G401 (cell line): ENCODE results near the gene CCR5AS.
"Not testable (repeated sequence)": the region's sequence is repeated elsewhere in the genome, so short reads cannot be mapped to it uniquely, and the experiment has no call there.

Experiments used
- DNase-seq: peaks from one replicate; pipeline ENCODE4 v3.0.0-alpha.2; 2015; ENCODE audit warnings: low spot score
- in situ Hi-C: cut with HindIII; loops from 2 replicates; pipeline ENCODE4 v1.10.0; 2016; ENCODE audit warnings: low sequenced_read_pairs, mixed read lengths

Gene CCR5AS

DNA sequence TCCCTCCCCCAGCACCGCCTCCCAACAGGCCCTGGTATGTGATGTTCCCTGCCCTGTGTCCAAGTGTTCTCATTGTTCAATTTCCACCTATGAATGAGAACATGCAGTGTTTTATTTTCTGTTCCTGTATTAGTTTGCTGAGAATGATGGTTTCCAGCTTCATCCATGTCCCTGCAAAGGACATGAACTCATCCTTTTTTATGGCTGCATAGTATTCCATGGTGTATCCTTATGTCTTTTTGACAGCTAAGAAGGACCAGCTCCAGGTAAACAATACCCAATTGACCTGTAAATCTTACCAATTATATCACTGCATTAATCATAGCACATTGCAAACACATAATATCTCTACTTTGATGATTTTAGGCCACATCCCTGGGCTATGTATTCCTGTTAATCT, 24.0 kb upstream of the CCR5AS start:
- in situ Hi-C loops, DNase-seq: not testable (repeated sequence)

DNA sequence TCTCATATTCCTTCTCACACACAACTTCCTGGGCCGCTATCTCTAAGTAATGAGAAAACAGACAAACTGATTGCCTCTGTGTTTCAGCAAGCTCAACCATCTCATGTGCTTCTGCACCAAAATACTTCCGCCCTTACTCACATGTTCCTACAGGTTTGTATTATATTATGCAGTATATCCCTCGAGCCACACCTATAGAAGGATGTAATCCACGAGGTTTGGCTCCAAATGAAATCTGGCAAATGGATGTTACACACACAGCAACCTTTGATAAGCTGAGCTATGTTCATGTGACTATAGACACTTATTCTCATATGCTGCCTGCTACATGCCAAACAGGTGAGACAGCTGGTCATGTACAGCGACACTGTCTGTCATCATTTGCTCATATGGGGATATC, 22.8 kb upstream of the CCR5AS start:
- DNase-seq: no peak
- in situ Hi-C loops: no loop called here

DNA sequence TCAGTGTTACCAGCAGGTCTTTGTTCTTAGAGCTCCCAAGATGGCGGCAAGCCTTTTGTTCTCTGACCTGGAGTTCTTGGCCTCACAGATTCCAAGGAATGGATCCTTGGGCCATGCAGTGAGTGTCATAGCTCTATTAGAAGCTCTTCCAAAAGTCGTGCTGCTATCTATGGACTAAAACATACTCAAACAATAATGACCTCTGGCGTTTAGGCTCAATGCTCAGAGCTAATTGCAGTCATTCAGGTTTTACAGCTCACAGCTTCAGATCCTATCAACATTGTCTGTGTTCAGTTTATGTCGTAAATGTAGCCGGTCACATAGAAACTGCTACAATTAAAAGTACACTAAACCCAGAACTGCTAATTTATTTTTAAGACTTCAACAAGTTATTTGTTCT, 22.4 kb upstream of the CCR5AS start:
- in situ Hi-C loops: no loop called here
- DNase-seq: no peak

DNA sequence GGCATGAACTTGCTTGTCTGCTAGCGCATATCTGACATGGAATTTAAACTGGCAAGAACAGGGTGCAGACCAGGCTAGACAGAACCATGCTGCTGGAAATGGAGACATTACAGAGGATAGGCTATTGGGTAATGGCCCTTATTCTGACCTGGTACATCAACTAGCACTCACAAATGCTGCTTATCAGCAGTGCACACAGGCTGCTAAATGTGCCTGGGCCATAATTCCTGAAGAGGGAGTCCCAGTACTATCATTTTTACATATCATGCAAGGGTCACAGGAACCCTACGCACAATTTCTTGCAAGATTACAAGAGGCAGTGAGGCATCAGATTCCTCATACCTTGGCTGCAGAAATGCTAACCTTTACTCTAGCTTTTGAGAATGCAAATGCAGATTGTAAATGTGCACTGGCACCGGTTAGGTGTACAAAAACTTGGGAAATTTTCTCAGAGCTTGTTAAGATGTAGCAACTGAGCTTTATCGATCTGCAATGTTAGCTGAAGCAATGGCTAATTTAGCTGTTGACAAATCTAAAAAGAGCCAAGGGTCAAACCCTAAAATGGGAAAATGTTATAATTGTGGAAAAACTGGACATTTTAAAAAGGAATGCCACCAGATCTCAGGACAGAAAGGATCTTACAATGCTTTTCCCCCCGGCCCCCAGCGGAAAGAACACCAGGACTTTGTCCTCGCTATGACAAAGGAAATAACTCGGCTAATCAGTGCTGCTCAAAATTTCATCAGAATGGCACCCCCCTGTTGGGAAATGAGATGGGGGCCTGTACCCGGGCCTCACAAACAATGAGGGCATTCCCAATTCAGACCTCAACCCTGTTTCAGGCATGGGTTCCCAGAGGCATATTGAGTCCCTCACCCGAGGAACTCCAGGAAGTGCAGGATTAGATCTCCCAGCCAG, 21.3 kb upstream of the CCR5AS start:
- in situ Hi-C loops: no loop called here
- no peak for DNase-seq

DNA sequence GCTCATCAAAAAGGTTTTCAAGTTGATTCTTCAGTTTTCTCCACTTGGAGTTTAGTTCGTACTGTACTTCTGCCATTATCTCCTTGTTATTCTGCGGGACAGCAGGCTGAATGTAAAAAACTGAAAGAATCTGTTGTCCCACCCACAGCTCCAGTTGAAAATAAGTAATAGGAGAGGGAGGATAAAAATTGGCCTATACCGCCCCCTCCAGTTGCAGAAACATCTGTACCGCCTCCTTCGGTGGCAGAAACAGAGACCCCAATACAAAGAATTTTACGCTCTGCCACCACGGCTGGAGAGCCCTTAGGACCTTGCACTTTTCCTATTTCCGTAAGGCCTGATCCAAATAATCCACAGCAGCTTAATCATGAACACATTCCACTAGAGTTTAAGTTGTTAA, 20.5 kb upstream of the CCR5AS start:
- in situ Hi-C loops: not testable (repeated sequence)

DNA sequence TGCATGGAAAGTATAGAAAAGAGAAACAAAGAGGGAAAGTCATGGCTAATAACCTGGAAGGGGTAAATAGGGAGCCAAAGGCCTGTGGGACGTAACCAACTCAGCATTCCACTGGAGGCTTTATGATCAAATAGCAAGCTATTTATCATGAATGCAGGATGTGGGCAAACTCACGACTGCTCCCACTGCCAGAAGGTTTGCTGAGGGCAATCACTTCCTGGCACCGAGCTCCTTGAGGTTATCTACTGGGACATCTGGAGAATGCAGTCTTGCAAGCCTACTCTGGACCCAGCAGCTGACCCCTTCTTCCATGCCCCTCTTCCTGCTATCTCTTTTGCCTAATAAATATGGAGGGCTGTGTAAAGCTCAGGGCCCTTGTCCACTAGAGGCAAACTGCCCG, 19.6 kb upstream of the CCR5AS start:
- in situ Hi-C loops: not testable (repeated sequence)

More for the DNA sequence above, 20.5 kb upstream of the CCR5AS start:
- DNase-seq: not testable (repeated sequence)

DNA sequence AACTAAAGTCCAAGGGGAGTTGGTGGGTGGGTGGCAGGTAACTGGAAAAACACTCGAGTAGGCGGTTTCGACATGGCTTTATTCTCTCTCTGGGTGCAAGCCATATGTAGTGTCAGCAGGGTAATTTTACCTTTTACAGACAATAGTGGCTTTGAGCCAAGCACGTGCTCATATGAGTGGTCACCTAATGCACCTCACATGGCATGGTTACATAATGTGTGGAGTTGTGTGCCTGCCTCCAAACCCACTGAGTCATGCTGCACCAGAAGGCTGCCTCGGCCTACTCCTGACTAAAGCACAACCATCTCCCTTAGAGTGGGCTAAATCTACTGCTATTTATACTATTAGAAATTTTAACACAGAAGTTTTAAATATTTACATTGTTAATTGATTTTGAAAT, 16.7 kb upstream of the CCR5AS start:
- DNase-seq: no peak
- in situ Hi-C loops: no loop called here

More for the DNA sequence above, 19.6 kb upstream of the CCR5AS start:
- DNase-seq: not testable (repeated sequence)

DNA sequence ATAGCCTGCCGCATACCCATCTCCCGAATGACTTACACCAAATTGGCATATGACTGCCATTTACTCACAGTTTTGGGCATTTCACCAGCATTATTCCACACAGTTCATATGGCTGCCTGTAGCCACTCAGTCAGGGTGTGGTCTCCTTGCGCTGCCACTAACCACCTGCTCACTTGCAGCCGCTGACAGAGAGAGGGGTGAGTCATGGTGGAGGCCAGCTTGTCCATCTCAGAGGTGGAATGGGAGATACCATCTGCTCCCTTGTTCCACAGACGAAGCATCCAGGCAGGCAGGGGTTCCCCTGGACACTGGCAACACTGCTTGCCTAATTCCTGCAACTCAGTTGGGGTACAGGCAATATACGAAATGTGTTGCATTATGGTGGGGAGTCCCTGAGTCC, 15.8 kb upstream of the CCR5AS start:
- peak; percentile 34 for DNase-seq

DNA sequence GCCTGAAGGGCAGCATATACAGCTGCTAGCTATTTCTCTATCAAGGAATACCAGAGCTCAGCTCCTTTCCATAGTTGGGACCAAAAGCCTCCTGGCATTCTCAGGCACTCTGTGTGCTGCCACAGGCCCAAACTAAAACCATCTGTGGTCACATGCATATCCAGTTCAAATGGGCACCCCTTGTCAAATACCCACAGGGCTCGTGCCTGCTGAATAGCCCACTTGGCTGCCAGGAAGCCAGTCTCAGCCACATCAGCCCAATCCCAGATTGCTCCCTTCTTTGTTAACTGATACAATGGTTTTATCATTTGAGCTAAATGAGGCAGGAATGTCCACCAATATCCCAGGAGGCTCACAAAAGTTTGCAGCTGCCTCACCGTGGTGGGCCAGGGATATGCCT, 14.1 kb upstream of the CCR5AS start:
- in situ Hi-C loops: no loop called here
- no peak for DNase-seq

More for the DNA sequence above, 15.8 kb upstream of the CCR5AS start:
- in situ Hi-C loops: no loop called here

DNA sequence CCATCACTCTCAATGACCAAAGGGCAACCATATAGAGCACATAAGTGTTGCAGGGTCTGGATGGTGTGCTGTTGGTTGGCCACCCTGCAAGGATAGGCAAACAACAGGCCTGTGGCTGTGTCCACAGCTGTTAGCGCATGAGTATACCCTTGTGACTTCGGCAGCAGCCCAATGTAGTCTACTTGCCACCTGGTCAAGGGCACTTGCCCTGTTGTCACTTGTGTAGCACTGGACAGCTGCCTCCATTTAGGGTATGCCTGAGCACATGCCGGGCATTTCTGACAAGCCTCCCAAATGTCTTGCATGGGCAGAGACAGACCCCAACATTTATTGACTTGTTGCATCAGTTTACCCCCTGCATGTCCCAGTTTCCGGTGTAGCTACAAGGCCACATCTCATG, 12.9 kb upstream of the CCR5AS start:
- in situ Hi-C loops: no loop called here
- no peak for DNase-seq

DNA sequence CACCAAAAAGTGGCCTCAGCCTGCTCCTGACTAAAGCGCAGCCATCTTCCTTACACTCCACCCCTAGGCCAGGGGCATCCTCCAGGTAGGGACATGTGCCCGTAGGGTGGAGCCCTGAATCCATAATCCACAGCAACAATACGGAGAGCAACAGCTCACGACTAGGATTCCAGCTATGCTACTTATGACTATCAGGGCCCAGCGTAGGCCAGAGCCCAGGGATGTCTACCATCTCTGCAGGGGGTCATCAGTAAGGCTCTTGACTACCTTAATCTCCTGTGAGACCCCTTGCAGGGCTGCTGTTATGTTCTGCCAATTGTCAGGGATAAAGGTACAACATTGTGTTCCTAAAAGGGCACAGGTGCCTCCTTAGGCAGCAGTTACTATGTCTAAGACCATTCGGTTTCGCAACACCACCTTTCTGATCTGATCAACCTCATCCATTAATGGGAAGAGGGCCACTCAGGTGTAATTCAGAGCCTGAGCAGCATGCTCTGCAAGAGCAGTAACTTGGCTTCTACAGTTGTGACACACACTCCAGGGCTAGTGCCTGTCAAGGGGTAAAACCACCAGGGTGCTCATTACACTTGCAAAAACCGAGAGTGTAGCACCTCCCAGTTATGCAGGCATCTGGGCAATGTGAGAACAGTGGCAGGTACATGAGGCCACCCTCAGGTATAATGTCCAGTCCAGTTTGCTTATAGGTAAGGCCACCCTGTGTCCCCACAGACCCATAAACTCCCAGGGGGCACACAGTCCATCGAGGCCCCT, 11.2 kb upstream of the CCR5AS start:
- in situ Hi-C loops: no loop called here
- DNase-seq: no peak

DNA sequence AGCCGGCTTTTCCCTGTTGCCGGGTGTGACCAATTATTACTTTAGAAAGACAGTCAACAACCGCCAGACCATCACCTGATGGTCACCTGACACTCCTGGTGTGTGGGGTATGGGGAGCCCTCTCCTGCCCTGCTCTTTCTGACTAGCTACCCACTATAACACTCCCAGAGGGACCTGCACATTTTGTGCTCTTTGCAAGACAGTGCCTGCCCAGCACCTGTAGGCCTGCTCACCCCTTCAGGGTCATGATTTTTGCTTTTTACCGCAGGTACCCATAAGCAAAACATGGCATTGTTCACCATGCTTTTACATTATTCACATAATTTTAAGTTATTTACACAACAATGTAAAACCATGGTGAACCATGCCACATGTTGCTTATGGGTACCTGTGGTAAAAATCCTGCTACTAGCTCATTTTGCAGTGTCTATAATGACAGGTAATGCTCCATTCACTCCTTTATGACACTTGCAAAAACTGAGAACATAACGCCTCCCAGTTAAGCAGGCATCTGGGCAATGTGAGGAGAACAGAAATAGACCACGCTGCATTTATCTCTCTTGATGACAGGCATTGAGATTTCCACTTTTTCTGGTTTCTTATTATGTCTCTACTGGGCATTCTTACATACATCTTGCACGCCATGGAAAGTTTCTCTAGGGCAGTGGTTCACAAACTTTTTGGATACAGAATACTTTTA, 10.1 kb upstream of the CCR5AS start:
- in situ Hi-C loops: no loop called here
- no peak for DNase-seq

DNA sequence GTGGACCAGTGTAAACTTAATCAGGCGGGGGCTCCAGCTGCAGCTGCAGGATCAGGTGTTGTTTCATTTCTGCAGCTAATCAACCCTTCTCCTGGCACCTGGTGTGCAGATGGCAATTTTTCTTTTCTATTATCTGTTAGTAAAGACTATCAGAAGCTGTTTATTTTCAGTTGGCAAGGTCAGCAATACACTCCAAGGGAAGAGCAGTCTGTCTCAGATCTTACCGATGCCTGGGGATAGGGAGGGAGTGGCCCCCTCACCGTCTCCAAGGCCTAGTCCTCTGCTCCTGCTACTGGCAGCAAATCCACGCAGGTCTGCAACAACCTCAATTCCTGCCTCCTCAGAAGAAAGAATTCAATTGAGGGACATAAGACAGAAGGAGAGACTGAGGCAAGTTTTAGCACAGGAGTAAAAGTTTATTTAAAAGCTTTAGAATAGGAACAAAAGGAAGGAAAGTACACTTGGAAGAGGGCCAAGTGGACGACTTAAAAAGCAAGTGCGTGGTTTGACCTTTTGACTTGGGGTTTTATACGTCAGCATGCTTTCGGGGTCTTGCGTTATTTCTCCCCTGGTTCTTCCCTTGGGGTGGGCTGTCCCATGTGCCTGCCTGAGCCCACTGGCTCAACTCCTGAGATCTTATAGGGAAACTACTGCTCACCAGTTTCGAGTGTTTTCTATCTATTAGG, 9.4 kb upstream of the CCR5AS start:
- DNase-seq: no peak
- in situ Hi-C loops: no loop called here

DNA sequence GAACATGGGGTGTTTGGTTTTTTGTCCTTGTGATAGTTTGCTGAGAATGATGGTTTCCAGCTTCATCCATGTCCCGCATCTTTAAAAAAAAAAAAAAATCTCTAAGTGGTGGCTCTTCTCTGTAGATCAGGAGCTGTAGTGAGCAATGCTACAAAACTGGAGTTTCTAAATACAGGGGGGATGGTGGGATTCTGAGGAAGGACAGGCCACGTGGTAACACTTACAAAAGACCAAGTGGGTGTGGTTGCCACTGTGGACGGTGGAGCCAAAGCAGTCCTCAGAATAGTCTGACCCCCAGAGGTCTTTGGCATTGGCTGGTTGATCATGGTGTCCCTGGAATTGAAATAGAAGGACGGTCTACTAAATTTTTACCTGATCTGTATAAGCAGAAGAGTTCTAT, 7.9 kb upstream of the CCR5AS start:
- no peak for DNase-seq
- in situ Hi-C loops: no loop called here

DNA sequence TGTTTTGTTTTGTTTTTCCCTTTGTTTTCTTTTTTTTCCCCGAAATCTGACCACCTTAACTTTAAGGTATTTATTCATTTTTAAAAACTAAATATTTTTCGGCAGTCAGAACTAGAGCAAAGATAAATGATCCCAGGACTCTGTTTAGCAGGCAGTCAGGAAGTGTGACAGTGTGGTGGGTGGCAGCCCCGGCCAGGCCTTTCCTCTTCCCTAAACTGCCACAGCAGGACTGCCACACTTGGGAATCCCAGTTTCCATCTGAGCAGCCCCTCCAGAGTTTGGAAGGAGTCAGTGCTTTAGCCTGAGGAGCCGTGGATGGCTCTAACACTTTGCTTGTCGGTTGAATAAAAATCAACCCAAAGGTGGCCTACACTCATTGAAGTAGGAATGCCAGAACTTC, 7.1 kb upstream of the CCR5AS start:
- in situ Hi-C loops: no loop called here
- no peak for DNase-seq

DNA sequence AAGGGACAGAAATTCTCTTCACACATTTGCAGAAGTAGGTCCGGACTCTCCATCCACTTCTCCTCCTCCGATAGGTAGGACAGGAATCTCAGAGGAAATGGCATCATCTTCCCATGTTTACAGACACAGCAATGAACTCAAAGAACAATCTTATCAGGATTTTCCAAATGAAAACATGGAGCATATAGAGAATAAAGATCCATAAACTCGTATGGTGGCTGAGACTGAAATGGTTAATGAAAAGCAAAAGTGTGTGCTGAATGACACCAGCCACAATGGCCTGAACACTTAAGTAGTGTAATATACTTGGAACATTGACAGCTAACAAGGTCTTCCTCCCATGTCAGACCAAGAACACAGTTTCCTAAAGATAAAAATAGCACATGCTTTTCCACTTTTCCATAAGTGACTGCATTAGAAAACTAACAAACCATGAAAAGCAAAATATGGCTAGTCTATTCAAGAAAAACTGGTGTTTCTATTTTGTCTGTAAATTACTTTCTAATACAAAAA, 6.0 kb upstream of the CCR5AS start:
- in situ Hi-C loops: no loop called here
- DNase-seq: no peak

DNA sequence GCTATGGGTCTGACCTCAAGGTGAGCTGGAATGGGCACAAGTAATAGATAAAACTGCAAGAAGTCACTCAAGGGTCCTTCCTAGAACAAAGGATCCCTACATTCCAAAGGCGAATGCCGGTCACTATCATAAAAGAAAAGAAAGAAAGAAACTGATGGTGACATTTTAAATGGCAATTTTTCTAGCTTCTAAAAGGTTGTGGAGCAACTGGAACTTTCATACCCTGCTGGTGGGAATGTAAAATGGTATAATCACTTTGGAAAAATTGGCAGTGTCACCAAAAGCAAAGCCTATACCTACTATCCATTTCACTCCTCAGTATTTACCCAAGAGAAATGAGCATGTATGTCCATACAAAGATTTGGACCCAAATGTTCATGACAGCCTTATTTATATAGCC, 4.4 kb upstream of the CCR5AS start:
- DNase-seq: no peak
- in situ Hi-C loops: no loop called here

DNA sequence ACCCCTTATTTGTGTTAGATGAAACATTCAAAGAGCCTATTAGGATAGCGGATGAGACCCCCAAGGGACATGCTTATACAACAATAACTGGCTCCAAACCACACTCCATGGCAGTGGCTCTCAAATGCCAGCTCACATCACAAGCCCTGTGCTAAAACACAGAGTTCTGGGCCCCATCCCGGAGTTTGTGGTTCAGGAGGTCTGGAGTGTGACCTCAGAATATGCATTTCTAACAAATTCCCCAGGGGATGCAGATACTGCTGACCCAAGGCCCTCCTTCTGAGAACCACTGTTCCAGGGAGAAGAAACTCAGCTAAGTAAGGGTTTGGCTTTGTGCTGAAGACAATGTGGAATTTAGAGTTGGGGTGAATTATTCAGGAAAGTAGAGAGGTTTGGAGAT, 3.8 kb upstream of the CCR5AS start:
- no peak for DNase-seq
- in situ Hi-C loops: no loop called here
